K562 (cell line): ENCODE measurements around the gene STK32C.

Experiments used
- ESRRB ChIP-seq: fragments of 250-450 bp; sonication (Bioruptor Pico); IDR thresholded peaks from 2 replicates; pipeline ENCODE4 v1.5.0; 2020; ENCODE audit warnings: mild to moderate bottlenecking, moderate library complexity, borderline replicate concordance
- FOS ChIP-seq: IDR thresholded peaks from 3 replicates; pipeline ENCODE4 v1.6.1; 2011; ENCODE audit not compliant: insufficient read length; ENCODE audit errors: extremely low read depth
- KDM5B ChIP-seq: fragments of 200-600 bp; sonication (generic); IDR thresholded peaks from 2 replicates; pipeline ENCODE4 v1.6.1; 2012; ENCODE audit warnings: low read depth, mild to moderate bottlenecking, moderate library complexity, low read length, control low read depth, inconsistent platforms; ENCODE audit not compliant: insufficient replicate concordance
- NFE2L1 ChIP-seq: fragments of 450-650 bp; IDR thresholded peaks from 2 replicates; pipeline ENCODE4 v1.6.1; 2016; ENCODE audit warnings: missing genetic modification characterization, low read depth, mild to moderate bottlenecking, missing compliant biosample characterization, moderate library complexity, borderline replicate concordance
- POLR2A ChIP-seq: fragments of 450-650 bp; conservative IDR thresholded peaks from 2 replicates; pipeline ENCODE4 v1.6.1; 2016
- RFX5 ChIP-seq: IDR thresholded peaks from 2 replicates; pipeline ENCODE4 v1.6.1; 2011; ENCODE audit warnings: low read depth, mild to moderate bottlenecking, improper control_type of control experiment, low read length
- RNF2 ChIP-seq: sonication (generic); IDR thresholded peaks from 2 replicates; pipeline ENCODE4 v1.6.1; 2016
- SIN3A ChIP-seq, 2 experiments: fragments of 150-350 bp in 1 of 2; IDR thresholded peaks; 2 replicates each; pipeline ENCODE4 v1.6.1; 2011 to 2016; ENCODE audit warnings: borderline replicate concordance in 2 of 2, low read depth in 2 of 2, low read length in 2 of 2, mild to moderate bottlenecking in 2 of 2, moderate library complexity in 2 of 2; ENCODE audit not compliant: control insufficient read depth in 1 of 2
- SMARCA5 ChIP-seq: fragments of 450-650 bp; IDR thresholded peaks from 2 replicates; pipeline ENCODE4 v1.6.1; 2016
- SP2 ChIP-seq: IDR thresholded peaks from 2 replicates; pipeline ENCODE4 v1.6.1; 2011; ENCODE audit warnings: mild to moderate bottlenecking, low read depth, low read length, moderate library complexity; ENCODE audit not compliant: poor library complexity, severe bottlenecking; ENCODE audit errors: extremely low read depth
- UBTF ChIP-seq, 2 experiments: IDR thresholded peaks; 2 replicates each; pipeline ENCODE4 v1.6.1; 2012; ENCODE audit warnings: improper control_type of control experiment in 2 of 2, low read depth in 2 of 2, low read length in 2 of 2, borderline replicate concordance in 1 of 2
- ZFX ChIP-seq: sonication (generic); formaldehyde crosslinking; IDR thresholded peaks from 2 replicates; pipeline ENCODE4 v1.8.0; 2022; ENCODE audit warnings: mild to moderate bottlenecking, missing genetic modification reagents, moderate library complexity
- ZHX1 ChIP-seq: fragments of 150-350 bp; conservative IDR thresholded peaks from 2 replicates; pipeline ENCODE4 v1.6.1; 2014; ENCODE audit warnings: low read length
- TF ChIP-seq, protein P1 (sequence below), 3 experiments: IDR thresholded peaks in 2 of 3; conservative IDR thresholded peaks in 1 of 3; 2 replicates each; pipeline ENCODE4 v1.5.1; 2011 to 2012; ENCODE audit warnings: low read length in 3 of 3, mild to moderate bottlenecking in 3 of 3, control low read depth in 2 of 3, improper control_type of control experiment in 1 of 3, inconsistent platforms in 1 of 3, low read depth in 1 of 3, mixed read lengths in 1 of 3, moderate library complexity in 1 of 3; ENCODE audit not compliant: insufficient read depth in 2 of 3

DNA sequence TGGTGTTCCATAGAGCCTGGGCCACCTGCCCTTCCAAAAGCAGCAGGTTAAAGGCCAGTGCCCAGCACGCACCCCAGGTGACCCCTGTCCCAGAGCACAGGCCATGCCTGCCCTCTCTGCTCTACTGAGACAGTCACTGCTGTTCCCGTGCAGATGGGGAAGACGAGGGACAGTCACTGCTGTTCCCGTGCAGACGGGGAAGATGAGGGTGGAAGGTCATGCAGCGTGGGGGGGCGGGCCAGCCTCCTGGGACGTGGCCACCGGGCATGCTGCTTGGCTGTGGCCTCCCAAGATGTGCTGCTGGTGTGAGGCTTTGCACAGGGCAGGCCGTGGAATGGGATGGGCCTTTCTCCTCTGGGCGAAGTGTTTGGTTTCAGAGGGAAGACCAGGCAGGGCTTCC, 42.6 kb upstream of the STK32C start:
- TF ChIP-seq ZFX (no peak), RFX5 (no peak), POLR2A (no peak), ESRRB (CRISPR knock-in tag) (no peak), FOS (no peak), SMARCA5 (no peak), NFE2L1 (no peak), KDM5B (no peak), RNF2 (no peak), ZHX1 (no peak), UBTF (IDR thresholded peaks at IDR 0.05; ENCODE audit: borderline replicate concordance in 1 of 2, low read depth in 2 of 2, low read length in 2 of 2) (no peak), SP2 (no peak), SIN3A (IDR thresholded peaks at IDR 0.05; ENCODE audit: borderline replicate concordance in 2 of 2, control insufficient read depth in 1 of 2, low read depth in 2 of 2, low read length in 2 of 2) (no peak)
- TF ChIP-seq, protein P1, sequence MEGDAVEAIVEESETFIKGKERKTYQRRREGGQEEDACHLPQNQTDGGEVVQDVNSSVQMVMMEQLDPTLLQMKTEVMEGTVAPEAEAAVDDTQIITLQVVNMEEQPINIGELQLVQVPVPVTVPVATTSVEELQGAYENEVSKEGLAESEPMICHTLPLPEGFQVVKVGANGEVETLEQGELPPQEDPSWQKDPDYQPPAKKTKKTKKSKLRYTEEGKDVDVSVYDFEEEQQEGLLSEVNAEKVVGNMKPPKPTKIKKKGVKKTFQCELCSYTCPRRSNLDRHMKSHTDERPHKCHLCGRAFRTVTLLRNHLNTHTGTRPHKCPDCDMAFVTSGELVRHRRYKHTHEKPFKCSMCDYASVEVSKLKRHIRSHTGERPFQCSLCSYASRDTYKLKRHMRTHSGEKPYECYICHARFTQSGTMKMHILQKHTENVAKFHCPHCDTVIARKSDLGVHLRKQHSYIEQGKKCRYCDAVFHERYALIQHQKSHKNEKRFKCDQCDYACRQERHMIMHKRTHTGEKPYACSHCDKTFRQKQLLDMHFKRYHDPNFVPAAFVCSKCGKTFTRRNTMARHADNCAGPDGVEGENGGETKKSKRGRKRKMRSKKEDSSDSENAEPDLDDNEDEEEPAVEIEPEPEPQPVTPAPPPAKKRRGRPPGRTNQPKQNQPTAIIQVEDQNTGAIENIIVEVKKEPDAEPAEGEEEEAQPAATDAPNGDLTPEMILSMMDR (IDR thresholded peaks at IDR 0.05 in 2 of 3, conservative IDR thresholded peaks at IDR 0.05 in 1 of 3; ENCODE audit: insufficient read depth in 2 of 3, low read depth in 1 of 3, low read length in 3 of 3) = no peak
